NAMALWA (cell line): ENCODE data around the gene RFC1.
"Not testable (repeated sequence)": the region's sequence is repeated elsewhere in the genome, so short reads cannot be mapped to it uniquely, and the experiment has no call there.

Experiments used
- DNase-seq: peaks from one replicate; pipeline ENCODE4 v3.0.0-alpha.2; 2015; ENCODE audit warnings: low spot score

The RFC1 gene, protein sequence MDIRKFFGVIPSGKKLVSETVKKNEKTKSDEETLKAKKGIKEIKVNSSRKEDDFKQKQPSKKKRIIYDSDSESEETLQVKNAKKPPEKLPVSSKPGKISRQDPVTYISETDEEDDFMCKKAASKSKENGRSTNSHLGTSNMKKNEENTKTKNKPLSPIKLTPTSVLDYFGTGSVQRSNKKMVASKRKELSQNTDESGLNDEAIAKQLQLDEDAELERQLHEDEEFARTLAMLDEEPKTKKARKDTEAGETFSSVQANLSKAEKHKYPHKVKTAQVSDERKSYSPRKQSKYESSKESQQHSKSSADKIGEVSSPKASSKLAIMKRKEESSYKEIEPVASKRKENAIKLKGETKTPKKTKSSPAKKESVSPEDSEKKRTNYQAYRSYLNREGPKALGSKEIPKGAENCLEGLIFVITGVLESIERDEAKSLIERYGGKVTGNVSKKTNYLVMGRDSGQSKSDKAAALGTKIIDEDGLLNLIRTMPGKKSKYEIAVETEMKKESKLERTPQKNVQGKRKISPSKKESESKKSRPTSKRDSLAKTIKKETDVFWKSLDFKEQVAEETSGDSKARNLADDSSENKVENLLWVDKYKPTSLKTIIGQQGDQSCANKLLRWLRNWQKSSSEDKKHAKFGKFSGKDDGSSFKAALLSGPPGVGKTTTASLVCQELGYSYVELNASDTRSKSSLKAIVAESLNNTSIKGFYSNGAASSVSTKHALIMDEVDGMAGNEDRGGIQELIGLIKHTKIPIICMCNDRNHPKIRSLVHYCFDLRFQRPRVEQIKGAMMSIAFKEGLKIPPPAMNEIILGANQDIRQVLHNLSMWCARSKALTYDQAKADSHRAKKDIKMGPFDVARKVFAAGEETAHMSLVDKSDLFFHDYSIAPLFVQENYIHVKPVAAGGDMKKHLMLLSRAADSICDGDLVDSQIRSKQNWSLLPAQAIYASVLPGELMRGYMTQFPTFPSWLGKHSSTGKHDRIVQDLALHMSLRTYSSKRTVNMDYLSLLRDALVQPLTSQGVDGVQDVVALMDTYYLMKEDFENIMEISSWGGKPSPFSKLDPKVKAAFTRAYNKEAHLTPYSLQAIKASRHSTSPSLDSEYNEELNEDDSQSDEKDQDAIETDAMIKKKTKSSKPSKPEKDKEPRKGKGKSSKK

DNA sequence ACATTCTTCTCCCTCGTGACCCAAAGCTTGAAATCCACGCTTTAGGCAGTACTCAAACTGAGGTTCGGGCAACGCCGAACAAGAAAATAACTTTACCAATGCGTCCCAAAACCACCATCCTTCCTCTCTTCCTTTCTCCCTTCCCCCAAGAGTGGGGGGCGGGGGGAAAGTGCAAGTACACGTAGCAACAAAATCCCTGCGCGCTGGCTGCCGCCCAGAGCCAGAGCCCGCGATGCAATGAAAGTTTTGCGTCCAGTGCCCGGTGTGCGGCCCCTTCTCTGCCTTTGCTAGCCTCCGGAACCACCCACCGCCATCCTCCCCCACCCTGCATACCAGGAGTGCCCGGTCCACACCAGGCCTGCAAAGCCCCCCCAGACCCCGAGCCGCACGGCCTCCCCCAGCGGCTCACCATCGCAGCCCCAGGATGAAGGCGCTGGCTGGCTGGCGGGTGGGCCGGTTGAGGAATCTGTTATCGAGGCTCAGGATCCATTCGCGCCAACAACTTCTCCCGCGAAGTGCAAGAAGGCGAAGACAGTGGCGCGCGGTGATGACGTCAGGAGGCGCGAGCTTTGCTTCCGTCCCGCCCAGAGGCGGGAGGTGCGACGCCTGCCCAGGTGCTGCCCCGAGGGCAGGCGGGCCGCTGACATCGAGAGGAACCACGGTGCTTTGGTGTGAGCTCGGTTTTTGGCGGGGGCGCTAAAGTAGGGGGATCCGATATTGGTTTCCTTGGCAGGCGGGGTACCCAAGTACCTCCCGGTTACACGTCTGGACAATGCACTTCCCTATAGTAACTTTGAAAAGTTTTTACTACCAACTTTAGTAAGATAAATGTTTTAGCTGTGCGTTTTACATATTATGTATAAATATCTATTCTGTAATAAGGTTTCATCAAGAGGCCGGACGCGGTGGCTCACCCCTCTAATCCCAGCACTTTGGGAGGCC lies at the start of gene RFC1:
Gene RFC1, minus strand, starts transcription at position 533 of the 942 bp plus-strand sequence. Its CDS starts 121 bp downstream, at position 412.
- peak; percentile 97 for DNase-seq

DNA sequence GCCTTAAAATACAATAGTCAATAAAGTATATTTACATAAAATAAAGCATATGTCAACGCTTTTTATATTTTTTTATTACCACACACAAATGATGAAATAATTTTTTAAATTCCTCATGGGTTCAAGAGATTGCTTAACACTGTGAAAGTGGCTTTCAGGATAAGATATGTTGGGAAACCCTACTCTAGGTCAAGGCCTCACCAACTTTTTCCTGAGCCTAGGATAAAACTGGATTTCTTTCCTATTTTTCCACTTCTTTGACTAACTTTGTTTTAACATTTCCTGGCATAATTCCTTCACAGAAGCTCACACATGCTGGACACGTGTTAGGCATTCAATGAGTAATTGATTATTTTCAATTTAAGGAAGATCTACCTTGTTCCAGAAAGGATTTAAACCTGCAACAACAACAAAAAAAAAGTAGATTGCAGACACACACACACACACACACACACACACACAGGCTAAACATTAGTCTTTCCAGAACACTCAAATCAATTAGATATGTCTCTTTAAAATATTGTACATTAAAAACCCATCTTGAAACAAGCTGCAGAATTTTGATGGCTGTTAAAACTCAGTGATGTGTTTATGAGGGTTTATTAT lies 49.6 kb upstream of the RFC1 start:
- DNase-seq: no peak

DNA sequence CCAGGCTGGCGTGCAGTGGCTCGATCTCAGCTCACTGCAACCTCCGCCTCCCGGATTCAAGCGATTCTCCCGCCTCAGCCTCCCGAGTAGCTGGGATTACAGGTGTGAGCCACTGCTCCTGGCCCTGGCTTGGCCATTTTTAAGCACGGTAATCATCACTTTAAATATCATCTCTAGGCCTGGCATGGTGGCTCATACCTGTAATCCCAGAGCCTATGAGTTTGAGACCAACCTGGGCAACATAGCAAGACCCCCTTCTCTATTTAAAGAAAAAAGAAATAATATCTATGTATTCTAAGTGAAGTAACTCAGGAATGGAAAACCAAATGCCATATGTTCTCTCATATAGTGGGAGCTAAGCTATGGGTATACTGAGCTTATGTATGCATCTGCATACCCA lies 45.4 kb upstream of the RFC1 start:
- not testable (repeated sequence) for DNase-seq

DNA sequence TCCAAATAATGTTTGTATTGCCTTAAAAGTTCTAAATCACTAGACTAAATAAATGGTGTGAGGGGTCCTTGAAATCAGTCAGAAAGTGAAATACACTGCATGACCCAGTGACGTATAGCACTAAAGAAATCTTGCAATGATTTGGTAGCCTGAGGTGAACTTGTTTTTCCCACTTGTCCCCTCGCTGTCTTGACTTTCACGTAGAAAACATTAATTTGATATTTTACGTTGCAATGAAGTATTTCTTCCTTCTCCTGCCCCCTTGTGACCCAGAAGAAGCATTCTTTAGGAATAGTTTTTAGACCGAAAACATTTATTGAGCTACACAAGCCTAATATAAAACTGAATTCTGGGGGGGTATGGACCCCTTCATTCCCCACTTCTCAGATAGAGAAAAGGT lies 44.3 kb upstream of the RFC1 start:
- DNase-seq: peak; percentile 13

DNA sequence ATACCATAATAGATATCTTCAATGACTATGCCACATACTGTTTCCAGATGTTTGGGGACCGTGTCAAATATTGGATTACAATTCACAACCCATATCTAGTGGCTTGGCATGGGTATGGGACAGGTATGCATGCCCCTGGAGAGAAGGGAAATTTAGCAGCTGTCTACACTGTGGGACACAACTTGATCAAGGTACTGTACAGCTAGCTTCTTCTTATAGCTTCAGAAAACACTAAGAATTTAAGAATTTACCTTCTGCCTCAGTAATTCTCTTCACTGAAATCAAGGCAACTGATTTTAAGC lies 41.4 kb upstream of the RFC1 start:
- DNase-seq: no peak

DNA sequence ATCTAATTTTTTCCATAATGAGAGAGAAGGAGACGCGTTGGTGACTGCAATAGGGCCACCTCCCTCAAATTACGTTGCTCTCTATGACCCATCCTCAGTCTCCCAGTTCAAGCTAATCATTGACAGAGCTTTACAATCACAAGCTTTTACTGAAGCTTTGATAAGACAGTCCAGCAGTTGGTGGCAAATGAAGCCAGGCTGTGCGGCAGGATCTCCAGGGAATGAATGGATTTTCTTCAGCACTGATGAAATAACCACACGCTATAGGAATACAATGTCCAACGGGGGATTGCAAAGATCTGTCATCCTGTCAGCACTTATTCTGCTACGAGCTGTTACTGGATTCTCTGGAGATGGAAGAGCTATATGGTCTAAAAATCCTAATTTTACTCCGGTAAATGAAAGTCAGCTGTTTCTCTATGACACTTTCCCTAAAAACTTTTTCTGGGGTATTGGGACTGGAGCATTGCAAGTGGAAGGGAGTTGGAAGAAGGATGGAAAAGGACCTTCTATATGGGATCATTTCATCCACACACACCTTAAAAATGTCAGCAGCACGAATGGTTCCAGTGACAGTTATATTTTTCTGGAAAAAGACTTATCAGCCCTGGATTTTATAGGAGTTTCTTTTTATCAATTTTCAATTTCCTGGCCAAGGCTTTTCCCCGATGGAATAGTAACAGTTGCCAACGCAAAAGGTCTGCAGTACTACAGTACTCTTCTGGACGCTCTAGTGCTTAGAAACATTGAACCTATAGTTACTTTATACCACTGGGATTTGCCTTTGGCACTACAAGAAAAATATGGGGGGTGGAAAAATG lies 40.8 kb upstream of the RFC1 start, which contains the start of gene KLB:
Gene KLB, plus strand, starts transcription at position 168 of the 821 bp plus-strand sequence. Its CDS starts 20 bp downstream, at position 188.
- no peak for DNase-seq

DNA sequence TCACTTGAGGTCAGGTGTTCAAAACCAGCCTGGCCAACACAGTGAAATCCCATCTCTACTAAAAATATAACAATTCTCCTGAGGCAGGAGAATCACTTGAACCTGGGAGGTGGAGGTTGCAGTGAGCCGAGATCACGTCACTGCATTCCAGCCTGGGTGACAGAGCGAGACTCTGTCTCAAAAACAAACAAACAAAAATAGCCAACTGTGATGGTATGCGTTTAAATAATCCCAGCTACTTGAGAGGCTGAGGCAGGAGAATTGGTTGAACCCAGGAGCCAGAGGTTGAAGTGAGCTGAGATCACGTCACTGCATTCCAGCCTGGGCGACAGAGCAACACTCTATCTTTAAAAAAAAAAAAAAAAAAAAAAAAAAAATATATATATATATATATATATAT lies 35.5 kb upstream of the RFC1 start:
- DNase-seq: not testable (repeated sequence)

DNA sequence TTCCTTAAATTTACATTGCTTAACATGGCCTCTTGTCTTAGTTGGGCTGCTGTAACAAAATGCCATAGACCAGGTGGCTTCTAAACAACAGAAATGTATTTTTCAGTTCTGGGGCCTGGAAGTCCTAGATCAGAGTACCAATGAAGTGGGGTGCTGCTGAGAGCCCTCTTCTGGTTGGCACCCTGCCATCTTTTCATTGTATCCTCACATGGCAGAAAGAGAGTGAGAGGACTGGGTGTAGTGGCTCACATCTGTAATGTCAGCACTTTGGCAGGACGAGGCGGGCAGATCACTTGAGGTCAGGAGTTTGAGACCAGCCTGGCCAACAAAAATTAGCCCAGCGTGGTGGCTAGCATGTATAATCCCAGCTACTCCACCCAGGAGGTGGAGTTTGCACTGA lies 28.5 kb upstream of the RFC1 start:
- no peak for DNase-seq

DNA sequence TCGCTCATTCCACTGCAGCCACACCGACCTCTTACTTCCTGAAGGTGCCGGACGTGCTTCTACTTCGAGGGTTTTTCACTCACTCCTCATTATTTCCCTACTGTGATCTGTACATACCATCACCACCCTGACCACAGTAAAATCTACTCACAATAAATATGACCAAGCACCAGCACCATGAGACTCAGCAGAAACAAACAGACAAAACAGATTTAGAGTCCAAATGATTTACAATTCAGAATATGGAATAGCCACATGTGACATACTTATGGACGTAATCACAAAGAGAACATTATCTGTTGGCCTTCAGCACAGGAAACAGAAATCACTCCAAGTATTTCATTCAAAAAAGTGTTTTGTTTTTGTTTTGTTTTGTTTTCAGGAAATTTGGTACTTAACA lies 24.4 kb upstream of the RFC1 start:
- no peak for DNase-seq

DNA sequence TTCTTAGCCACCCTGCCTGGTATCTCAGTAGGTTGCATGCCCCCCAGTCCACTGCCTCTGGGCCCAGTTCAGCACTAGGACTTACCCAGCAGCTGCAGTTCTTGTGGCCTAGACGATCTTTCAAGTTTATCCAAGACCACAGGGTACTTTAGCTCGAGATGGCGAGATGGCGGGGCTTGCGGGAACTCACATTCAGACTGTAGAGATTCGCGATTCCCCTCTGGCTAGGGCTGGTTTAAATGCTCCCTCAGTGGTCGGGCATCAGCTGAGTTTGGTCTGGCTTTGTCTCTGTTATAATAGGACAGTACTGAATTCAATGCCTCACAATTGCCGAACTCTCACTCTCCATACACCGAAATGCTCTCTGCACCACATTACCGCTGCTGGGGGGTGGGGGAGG lies 18.4 kb upstream of the RFC1 start:
- no peak for DNase-seq

DNA sequence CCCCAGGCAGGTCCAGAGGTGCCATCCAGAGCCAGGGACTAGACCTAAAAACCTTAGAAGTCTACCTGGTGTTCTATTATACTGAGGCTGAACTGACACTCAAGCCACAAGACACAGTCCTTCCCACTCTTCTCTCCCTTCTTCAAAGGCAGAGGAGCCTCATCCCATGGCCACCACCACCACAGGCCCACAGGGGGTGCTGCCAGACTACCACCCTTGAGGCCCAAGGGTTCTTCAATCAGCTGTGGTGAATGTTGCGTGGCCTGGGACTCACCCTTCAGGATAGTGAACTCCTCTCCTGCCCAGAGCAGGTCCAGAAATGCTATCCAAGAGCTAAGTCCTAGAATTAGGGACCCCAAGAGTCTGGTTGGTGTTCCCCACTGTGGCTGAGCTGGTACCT lies 17.5 kb upstream of the RFC1 start:
- DNase-seq: no peak

DNA sequence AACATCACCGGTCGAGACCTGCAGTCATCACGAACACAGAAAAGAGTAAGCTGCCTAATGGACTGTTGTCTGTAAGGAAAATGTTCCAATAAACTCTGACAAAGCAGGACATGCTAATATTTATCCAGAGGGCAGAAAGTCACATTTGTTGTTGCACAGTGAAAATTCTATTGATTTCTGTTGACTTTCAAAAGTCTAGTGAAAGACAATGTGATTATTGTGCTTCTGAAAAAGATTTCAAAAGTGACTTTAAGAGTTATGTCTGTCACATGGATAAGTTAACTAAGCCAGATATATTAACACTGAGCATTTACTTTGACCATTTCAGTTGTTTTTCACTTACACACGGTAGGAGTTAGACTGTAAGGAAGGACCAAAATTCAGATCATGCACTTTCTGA lies 9.3 kb upstream of the RFC1 start:
- DNase-seq: no peak

DNA sequence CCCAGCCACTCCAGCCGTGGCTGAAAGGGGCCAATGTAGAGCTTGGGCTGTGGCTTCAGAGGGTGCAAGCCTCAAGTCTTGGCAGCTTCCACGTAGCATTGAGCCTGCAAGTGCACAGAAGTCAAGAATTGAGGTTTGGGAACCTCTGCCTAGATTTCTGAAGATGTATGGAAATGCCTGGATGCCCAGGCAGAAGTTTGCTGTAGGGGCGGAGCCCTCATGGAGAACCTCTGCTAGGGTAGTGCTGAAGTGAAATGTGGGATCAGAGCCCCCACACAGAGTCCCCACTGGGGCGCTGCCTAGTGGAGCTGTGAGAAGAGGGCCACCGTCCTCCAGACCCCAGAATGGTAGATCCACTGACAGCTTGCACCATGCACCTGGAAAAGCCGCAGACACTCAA lies 5.0 kb upstream of the RFC1 start:
- not testable (repeated sequence) for DNase-seq

DNA sequence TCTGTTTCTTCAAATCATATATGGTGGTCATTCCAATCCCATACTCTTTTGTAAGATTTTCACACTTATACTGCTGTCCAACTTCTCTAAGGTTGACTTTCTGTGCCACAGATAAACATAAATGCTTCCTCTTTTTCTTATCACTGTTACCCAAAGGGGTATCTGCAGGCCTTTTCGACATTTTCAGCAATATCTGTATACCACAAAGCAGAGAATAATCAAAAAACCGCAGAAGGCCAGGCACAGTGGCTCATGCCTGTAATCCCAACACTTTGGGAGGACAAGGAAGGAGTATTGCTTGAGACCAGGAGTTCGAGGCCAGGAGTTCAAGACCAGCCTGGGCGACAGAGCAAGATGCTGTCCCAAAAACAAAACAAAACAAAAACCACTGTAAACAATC lies 3.1 kb upstream of the RFC1 start:
- DNase-seq: no peak

DNA sequence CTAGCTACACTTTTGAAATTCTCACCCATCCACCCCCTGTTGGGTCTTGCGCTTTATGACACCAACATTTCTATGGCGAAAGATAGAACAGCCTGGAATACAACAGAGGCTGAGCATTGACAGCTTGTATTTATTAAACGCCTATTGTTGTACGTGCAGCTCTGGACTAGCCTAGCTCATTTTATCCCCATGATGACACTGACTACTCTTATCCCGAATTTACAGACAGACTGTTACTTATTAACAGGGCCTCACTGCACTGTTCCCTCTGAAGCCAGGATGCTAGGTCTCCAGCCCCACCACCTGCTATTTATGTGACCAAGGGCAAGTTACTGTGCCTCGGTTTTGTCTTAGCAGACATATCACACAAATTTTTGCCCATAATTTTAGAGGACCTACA lies 1.0 kb upstream of the RFC1 start:
- peak; percentile 26 for DNase-seq

DNA sequence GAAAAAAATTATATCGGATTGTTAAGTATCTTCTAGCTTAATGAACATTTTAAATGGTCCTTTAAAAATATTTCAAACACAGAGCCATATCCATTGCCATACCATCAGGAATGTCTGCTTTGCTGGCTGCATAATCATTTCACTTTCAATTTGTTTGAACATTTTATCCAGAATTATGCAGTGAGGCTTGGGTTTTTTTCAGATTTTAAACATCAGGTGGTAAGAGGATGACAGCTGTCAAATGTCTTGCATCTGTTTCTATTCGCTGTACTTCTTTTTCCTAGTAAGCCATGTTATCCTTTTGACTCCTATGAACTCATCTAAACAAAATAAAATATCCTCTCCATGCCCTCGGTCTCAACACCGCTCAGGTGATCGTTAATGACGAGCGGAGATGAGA lies 802 bp downstream of the RFC1 start:
- peak; percentile 52 for DNase-seq

DNA sequence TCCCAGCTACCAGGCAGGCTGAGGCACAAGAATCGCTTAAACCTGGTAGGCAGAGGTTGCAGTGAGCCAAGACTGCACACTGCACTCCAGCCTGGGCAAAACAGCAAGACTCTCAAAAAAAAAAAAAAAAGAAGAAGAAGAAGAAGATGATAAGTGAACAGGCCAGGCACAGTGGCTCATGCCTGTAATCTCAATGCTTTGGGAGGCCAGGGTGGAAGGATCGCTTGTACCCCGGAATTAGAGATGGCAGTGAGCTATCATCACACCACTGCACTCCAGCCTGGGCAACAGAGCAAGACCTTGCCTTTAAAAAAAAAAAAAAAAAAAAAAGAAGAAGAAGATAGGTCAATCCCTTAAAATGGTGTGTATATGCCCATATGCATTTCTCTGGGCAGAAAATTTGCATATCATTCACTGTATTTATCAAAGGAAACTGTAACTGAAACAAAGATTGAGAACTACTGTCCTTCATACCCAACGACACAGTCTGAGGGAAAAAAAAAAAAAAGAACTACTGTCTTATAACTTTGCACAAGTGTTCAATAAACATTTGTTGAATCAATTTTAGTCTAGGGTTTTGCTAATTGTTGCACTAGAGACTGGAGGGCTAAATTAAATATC lies 2.3 kb downstream of the RFC1 start:
- DNase-seq: peak; percentile 71

DNA sequence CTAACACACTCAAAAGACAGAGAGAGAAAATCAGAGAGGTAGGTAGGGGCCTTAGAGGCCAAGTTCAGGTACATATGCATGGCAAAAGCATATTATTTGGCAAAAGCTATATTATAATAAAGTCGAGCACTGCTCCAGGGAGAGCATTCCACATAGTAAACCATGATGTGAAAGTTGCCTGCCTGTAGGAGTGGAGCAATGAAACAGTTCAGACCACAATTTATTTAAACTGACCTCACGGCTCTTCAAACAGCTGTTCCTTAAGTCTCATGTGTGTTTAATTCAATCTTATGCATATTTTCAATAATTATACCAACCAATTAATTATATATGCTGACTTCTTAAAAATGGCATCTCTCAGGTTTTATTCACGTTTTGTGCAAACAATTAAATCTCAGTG lies 3.3 kb downstream of the RFC1 start:
- peak; percentile 18 for DNase-seq

DNA sequence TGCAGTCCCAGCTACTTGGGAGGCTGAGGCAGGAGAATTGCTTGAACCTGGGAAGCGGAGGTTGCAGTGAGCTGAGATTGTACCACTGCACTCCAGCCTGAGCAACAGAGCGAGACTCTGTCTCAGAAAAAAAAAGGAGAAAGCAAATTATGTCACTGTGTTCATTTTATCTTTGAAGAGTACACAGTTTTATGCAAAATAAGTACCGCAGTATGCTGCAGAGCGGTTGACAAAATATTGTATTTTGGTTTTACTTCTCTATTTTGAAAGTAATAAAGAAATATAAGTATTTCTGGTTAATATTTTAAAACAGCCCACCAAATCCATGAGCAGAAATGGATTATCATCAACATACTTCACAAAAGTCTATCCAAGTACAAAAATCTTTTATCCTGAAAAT lies 5.6 kb downstream of the RFC1 start:
- peak; percentile 75 for DNase-seq

DNA sequence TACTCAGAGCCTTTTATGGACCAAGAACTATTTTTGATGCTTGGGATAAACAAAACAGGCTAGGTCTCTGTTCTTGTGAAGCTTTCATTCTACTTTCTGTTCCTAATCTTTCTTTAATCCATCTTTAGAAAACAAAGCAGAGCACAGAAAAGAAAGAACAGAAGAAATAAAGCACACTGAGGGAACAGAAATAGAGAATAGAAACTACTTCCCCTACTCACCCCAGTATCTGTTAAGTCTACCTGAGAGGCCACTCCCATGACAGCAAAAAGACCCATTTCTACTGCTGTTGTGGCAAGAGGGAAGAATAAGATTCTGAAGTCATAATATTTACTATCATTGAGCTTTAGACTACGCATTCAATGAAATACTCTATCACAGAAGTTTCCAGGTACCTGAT lies 9.2 kb downstream of the RFC1 start:
- DNase-seq: peak; percentile 67
